ENCODE data around the gene AMIGO3. TPM values are rescaled to one million over a fixed set of nuclear protein-coding genes. Genes with fewer than 3 reads are reported as not detected.

The AMIGO3 gene
- total RNA-seq, 1 experiment from 2014 or later, result 1.0 TPM

DNA sequence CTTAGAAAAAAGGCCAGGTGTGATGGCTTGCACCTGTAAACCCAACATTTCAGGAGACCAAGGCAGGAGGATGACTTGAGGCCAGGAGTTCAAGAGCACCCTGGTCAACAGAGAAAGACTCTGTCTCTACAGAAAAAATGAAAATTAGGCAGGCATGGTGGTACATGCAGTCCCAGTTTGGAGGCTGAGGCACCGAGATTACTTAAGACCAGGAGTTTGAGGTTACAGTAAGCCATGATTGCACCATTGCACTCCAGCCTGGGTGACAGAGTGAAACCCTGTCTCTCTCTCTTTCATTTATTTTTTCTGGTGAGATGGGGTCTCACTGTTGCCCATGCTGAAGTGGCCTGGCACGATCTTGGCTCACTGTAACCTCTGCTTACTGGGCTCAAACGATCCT lies 42.2 kb upstream of the AMIGO3 start:
- H3K36me3 ChIP-seq (ENCODE audit: low read depth), result no peaks in the 10 kb centered on the region
- H3K9me3 ChIP-seq (ENCODE audit: insufficient read depth, low read depth), result no peaks in the 10 kb centered on the region
- no peak overlapping the region for H3K4me2 ChIP-seq
- TF ChIP-seq, protein P1, sequence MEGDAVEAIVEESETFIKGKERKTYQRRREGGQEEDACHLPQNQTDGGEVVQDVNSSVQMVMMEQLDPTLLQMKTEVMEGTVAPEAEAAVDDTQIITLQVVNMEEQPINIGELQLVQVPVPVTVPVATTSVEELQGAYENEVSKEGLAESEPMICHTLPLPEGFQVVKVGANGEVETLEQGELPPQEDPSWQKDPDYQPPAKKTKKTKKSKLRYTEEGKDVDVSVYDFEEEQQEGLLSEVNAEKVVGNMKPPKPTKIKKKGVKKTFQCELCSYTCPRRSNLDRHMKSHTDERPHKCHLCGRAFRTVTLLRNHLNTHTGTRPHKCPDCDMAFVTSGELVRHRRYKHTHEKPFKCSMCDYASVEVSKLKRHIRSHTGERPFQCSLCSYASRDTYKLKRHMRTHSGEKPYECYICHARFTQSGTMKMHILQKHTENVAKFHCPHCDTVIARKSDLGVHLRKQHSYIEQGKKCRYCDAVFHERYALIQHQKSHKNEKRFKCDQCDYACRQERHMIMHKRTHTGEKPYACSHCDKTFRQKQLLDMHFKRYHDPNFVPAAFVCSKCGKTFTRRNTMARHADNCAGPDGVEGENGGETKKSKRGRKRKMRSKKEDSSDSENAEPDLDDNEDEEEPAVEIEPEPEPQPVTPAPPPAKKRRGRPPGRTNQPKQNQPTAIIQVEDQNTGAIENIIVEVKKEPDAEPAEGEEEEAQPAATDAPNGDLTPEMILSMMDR (conservative IDR thresholded peaks at IDR 0.05), result no peak
- TF ChIP-seq EZH2 (IDR thresholded peaks at IDR 0.05; ENCODE audit: low read depth), result no peak
- ChIA-PET CTCF (no interaction called here), POLR2A (ENCODE audit: unreplicated experiment) (no interaction called here)
- H3K27me3 ChIP-seq (ENCODE audit: insufficient read depth, low read depth), result no peaks in the 10 kb centered on the region
- H3K4me1 ChIP-seq (replicated peaks; ENCODE audit: insufficient read depth), result no peaks in the 10 kb centered on the region
- no peak overlapping the region for H3K4me3 ChIP-seq
- no peak for DNase-seq
- H2AFZ ChIP-seq, result no peak overlapping the region
- no peaks in the 10 kb centered on the region; the same call in none of the 2 replicates for H4K20me1 ChIP-seq (ENCODE audit: insufficient read depth)
- intact Hi-C loops (cut with micrococcal nuclease; ENCODE audit: unreplicated experiment), result no loop called here
- peaks cover 18% of the 10 kb centered on the region for H3K79me2 ChIP-seq (ENCODE audit: low read depth)
- H3K9me2 ChIP-seq (ENCODE audit: insufficient read depth), result no peaks in the 10 kb centered on the region
- no TSS peak for BruUV-seq (replicated peaks)
- no peak overlapping the region for H3K27ac ChIP-seq
- no peaks in the 10 kb centered on the region for H3F3A ChIP-seq (ENCODE audit: insufficient read depth, low read depth)

DNA sequence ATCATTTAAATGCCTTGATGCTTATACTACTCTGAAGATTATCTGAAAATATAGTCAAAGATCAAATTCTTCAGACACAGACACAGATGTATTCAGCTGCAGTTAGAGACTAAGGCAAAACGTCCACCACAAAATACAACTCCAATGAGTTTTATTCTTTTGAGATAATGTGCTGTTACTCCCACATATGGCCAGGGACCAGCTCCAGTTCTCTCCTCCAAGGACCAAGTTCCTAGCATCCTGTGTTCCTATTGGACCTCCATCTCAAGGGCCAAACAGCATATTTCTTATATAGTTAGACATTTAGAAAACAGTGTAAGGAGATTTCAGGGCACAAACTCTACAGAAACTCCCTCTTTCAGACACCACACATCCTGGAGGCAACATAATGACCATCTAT lies 39.7 kb upstream of the AMIGO3 start:
- ChIA-PET CTCF (no interaction called here), POLR2A (ENCODE audit: unreplicated experiment) (no interaction called here)
- Histone ChIP-seq H3K36me3 (ENCODE audit: low read depth) (no peaks in the 10 kb centered on the region), H3K79me2 (ENCODE audit: low read depth) (peaks cover 28% of the 10 kb centered on the region), H3K27ac (no peak overlapping the region), H3K4me3 (no peak overlapping the region), H2AFZ (no peak overlapping the region), H3K4me1 (replicated peaks; ENCODE audit: insufficient read depth) (no peaks in the 10 kb centered on the region), H3K4me2 (no peak overlapping the region), H4K20me1 (ENCODE audit: insufficient read depth) (peaks cover 4% of the 10 kb centered on the region), H3F3A (ENCODE audit: insufficient read depth, low read depth) (no peaks in the 10 kb centered on the region), H3K27me3 (ENCODE audit: insufficient read depth, low read depth) (no peaks in the 10 kb centered on the region), H3K9me2 (ENCODE audit: insufficient read depth) (no peaks in the 10 kb centered on the region), H3K9me3 (ENCODE audit: insufficient read depth, low read depth) (no peaks in the 10 kb centered on the region)
- no peak for TF ChIP-seq EZH2 (IDR thresholded peaks at IDR 0.05; ENCODE audit: low read depth)
- BruUV-seq (replicated peaks), result no TSS peak
- intact Hi-C loops (cut with micrococcal nuclease; ENCODE audit: unreplicated experiment), result no loop called here
- no peak for DNase-seq

GRCh38 chr3:49757197-49757596 lies 37.7 kb upstream of the AMIGO3 start:
- Histone ChIP-seq H3F3A (ENCODE audit: insufficient read depth, low read depth) (no peaks in the 10 kb centered on the region), H3K4me1 (replicated peaks; ENCODE audit: insufficient read depth) (no peaks in the 10 kb centered on the region), H3K27me3 (ENCODE audit: insufficient read depth, low read depth) (no peaks in the 10 kb centered on the region), H3K9me3 (ENCODE audit: insufficient read depth, low read depth) (no peaks in the 10 kb centered on the region), H3K79me2 (ENCODE audit: low read depth) (peaks cover 35% of the 10 kb centered on the region), H3K4me2 (no peak overlapping the region), H3K9me2 (ENCODE audit: insufficient read depth) (no peaks in the 10 kb centered on the region), H4K20me1 (ENCODE audit: insufficient read depth) (peaks cover 4% of the 10 kb centered on the region; the same call in 1 of the 2 replicates), H3K4me3 (no peak overlapping the region), H3K27ac (no peak overlapping the region), H3K36me3 (ENCODE audit: low read depth) (no peaks in the 10 kb centered on the region), H2AFZ (no peak overlapping the region)
- ChIA-PET POLR2A (ENCODE audit: unreplicated experiment) (no interaction called here), CTCF (interaction anchor here (0.6 kb wide), 1 partner anchor 350 kb away, joined by 8 read pairs; no protein-coding TSS in a partner anchor)
- BruUV-seq (replicated peaks), result no TSS peak
- intact Hi-C loops (cut with micrococcal nuclease; ENCODE audit: unreplicated experiment), result no loop called here
- TF ChIP-seq, protein P1 (conservative IDR thresholded peaks at IDR 0.05), result no peak
- no peak for TF ChIP-seq EZH2 (IDR thresholded peaks at IDR 0.05; ENCODE audit: low read depth)
- no peak for DNase-seq

DNA sequence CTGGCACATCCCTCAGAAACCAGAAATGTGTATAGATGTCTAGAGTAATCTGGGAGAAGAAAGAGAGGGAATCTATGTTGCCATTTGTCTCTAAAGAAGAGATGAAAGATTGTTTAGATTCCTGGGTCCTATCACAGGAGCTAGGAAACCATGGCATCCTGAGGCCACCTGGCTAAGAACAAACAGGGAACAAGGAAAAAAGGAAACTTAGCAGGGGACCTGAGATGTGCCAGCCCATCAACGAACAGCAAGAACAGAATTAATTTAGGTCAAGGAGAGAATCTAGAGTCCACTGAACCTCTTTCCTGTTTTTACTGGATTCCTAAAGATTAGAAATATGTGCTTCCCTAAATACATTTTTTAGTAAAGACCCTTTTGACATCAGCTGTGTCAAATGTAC lies 36.6 kb upstream of the AMIGO3 start:
- BruUV-seq (replicated peaks), result no TSS peak
- intact Hi-C loops (cut with micrococcal nuclease; ENCODE audit: unreplicated experiment), result no loop called here
- Histone ChIP-seq H3K27ac (no peak overlapping the region), H3K9me3 (ENCODE audit: insufficient read depth, low read depth) (no peaks in the 10 kb centered on the region), H3K79me2 (ENCODE audit: low read depth) (peaks cover 35% of the 10 kb centered on the region), H3K4me2 (no peak overlapping the region), H2AFZ (no peak overlapping the region), H3K27me3 (ENCODE audit: insufficient read depth, low read depth) (no peaks in the 10 kb centered on the region), H3K9me2 (ENCODE audit: insufficient read depth) (no peaks in the 10 kb centered on the region), H3F3A (ENCODE audit: insufficient read depth, low read depth) (no peaks in the 10 kb centered on the region), H3K36me3 (ENCODE audit: low read depth) (no peaks in the 10 kb centered on the region), H3K4me3 (no peak overlapping the region), H4K20me1 (ENCODE audit: insufficient read depth) (peaks cover 4% of the 10 kb centered on the region; the same call in 1 of the 2 replicates), H3K4me1 (replicated peaks; ENCODE audit: insufficient read depth) (no peaks in the 10 kb centered on the region)
- no peak for DNase-seq
- ChIA-PET CTCF (no interaction called here), POLR2A (ENCODE audit: unreplicated experiment) (interaction anchor here (0.5 to 0.6 kb wide), 2 partner anchors 9 to 24 kb away, joined by 9 to 13 read pairs; no protein-coding TSS in a partner anchor)
- TF ChIP-seq, protein P1 (conservative IDR thresholded peaks at IDR 0.05), result no peak
- no peak for TF ChIP-seq EZH2 (IDR thresholded peaks at IDR 0.05; ENCODE audit: low read depth)
